Stimulated activated CD4-positive, alpha-beta T cell treated with anti-CD3 and anti-CD28 coated beads, TNF-alpha, amount 100 ng/mL, for 48 hours (primary cell): Measurements from ENCODE around the gene SBDS.
"Not testable (repeated sequence)": the region's sequence is repeated elsewhere in the genome, so short reads cannot be mapped to it uniquely, and the experiment has no call there.

Experiments used
- DNase-seq, 3 donors: peaks; one replicate each; pipeline ENCODE4 v3.0.0-alpha.2; 2020; ENCODE audit warnings: low read depth in 3 of 3

Gene SBDS

DNA sequence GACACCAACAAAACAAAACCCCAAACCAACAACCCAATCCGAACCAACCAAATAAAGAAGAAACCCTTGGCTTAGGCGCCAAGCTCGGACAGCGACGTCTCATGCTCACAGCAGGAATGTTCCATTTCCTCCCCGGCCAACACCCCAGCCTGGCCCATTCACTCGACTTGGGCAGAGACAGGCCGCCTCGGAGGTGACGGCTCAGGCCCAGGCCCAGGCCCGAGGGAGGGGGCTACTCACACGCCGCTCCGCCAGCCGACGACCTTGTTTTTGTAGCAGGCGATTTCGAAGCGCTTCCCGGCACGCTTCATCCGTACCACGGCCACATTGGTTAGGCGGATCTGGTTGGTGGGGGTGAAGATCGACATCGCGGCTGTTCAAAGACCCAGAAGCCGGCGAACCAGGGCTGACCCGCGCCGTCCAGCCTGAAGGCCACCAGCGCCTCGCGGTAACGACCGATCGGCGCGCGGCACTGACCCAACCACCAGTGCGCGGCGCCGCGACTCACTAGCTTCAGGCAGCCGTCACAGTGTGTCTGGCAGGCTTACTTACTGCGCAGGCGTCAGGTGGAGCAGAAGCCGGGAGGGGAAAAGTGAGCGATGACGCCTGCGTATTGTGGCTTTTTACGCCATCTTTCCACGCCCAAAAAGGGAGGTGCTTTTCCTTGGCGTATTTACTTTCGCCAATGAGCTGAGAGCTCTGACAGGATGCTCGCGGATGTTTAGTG, at the start of gene SBDS:
Gene SBDS (minus strand): TSS at position 537 of the 727 bp plus-strand sequence. CDS start 169 bp downstream, at position 368.
- peak; percentile 84 to 91 (median 85) for DNase-seq

DNA sequence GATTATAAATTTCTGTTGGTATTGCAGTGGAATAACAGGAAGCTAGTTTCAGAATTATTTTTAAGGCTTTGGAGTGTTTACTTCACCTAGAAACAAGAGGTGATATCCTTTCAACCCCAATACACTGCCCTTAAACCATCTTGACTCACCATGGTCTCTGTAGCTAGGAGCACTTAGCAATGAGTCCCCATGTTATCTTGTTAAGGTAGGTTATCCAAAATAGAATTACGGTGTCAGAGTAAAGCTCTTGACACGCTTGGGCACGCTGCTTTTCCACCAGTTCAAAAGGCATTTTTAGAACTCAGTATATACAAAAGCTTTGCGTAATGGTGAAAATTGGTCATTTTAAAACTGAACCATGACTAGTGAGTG, 48.2 kb upstream of the SBDS start:
- DNase-seq = not testable (repeated sequence)

DNA sequence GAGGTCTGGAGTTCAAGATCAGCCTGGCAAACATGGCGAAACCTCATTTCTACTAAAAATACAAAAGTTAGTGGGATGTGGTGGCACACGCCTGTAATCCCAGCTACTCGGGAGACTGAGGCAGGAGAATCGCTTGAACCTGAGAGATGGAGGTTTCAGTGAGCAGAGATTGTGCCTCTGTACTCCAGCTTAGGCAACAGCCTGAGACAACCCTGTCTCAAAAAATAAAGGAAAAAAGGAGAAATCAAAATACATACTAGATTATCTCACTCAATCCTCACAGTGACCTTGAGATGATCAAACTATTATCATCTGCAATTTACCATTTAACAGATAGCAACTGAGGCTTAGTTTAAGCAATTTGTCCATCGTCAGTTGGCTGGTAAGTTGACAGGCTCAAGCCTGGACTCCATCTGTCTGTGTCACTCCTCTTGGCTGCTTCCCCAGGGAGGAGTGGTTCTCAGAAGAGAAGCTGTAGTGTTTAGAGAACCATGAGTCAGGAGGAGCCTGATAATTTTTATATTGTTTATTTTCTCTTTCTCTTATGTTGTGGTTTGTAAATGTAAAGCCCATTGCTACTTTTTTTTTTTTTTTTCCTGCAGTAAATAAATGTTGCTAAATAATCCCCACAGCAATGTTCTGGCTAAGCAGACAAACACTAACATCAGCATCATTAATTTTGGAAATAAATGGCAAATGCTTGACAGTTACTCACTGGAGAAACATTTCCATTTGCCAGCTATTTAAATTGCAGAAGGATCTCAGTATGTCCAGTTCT, 47.6 kb upstream of the SBDS start:
- not testable (repeated sequence) for DNase-seq

DNA sequence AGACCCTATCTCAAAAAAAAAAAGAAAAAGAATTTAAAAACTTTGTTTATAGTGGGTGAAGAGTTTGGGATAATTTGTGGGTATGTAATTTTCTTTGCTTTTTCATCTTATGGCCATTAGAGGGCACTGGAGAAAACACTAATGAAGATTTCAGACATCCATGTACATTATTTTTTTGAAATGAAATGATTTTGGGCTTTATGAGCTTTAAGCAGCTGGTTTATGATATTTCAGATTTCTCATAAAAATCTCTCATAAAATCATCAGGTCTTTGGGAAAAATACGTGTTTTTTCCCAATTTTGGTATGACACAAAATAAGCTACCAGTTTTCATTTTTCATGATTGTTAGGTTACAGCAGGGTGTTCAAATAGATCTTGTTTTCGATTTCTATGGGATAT, 45.4 kb upstream of the SBDS start:
- not testable (repeated sequence) for DNase-seq

DNA sequence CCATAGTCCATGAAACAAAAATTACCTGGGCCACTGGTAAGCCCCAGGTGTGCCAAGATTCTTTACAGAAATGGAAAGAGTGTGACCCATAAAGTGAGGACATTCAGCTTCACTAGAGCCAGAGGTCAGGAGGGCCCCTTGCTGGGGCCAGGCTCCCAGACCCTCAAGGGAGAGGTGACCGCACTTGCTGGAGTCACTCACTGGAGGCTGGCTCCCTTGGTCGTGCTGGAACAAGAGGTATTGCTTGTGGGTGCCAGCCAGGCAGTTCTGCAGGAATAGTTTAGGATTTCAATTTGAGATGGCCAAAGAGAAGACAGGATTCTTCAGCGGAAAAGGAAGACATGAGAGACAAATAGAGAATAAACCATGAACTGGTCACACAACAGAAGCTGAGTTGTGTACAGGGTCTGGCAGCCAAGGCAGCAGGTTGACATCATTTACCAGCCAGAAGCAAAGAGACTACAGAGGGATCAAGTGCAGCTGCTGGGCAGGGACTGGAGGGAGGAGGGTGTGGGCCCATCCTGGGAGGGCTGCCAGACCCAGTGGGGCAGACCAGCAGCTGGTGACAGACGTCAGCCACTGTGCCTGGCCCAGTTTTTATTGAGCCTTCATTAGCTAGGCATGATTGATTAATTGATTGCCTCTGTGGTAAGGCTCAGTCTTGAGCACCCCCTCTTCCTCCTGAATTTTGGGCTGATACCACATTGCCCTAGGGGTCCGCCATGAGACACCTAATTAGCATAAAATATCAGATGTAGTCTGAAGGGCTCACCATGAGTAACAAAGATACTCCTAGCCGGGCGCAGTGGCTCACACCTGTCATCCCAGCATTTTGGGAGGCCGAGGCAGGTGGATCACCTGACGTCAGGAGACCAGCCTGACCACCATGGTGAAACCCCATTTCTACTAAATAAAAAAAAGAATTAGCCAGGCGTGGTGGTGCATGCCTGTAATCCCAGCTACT, 41.3 kb upstream of the SBDS start:
- DNase-seq = not testable (repeated sequence)

DNA sequence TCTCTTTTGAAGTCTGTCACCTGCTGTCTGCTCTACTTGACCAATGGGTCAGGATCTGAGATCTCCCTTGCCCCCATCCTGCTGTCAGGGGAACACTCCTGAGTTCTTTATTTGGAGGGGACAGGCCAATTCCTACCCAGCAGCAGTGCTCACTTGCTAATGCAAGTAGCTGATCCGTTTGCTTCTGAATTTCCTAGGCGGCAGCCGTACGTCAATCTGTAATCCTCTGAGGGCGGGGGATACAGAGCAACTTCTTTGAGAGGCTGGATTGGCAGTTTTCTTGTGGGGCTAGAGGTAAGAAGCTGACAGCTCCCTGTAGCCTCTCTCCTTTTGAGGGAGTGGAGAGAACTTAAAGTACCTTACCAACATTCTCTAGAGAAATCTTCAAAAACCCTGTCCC, 37.9 kb upstream of the SBDS start:
- no peak for DNase-seq

DNA sequence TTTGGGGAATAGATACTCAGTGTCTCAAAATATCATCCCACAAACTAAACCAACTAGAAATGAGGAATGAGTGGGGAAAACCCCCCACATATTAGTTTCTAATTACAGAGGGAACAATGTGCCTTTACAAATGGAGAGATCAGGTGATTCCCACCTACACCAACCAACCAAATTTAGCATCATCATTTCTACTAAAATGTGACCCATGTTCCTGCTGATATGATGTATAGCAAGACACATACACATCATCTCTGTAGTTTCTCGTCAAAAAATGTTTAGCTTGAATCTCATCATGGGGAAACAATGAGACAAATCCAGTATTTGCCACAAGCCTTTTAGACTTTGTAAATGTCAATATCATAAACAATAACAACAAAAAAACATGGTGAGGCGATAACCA, 36.3 kb upstream of the SBDS start:
- not testable (repeated sequence) for DNase-seq

DNA sequence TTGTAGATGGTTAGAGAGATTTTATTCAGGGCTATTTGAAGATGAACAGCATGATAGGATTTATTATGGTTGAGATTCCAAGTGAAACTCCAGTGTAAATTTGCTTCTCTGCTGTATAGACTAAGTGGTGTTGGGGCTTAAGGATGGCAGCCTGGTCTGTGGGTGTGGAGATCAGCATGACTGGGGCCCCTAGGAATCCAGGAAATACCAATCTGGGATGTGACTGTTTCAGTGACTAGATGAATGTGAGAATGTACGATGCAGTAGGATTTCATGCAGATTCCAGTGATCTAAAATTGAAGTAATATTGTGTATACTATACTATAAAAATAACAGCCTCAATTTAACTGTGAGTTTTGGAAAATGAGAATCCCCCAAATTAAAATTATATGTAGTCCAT, 30.1 kb upstream of the SBDS start:
- not testable (repeated sequence) for DNase-seq

DNA sequence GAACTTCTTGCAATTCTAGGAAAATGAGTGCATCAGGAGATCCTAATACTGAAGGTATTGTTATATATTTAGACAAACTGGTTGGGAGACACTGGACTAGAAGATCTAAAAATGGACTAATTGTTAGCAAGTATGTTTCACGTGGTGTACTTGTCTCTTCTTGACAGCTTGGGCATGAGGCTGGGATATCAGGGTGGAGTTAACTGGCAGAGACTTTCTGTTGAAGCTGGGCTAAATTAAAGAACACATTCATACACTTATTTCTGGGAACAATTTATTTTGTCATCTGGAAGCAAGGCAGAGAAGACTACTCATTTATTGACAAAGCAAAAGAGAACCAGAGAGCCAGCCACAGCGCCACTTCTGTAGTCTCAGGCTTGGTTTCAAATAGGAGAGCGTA, 27.1 kb upstream of the SBDS start:
- no peak for DNase-seq

DNA sequence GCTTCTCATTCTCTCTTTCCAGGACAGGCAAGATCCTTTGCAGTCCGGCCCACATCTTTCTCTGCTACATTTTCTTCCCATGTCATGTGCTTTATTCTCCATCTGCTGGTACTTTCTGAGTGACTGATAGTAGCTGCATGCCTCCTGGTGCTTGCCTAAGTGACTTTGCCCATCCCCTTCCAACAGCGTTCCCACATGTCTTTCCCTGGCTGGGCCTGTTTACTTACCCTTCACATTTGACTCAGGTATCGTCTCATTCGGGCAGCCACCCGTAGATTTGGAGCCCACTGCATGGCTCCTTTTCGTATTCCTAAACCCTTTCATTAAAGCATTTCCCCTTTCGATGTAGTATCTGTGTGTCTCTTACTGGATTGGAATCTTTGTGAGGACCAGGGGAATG, 25.9 kb upstream of the SBDS start:
- DNase-seq = no peak

DNA sequence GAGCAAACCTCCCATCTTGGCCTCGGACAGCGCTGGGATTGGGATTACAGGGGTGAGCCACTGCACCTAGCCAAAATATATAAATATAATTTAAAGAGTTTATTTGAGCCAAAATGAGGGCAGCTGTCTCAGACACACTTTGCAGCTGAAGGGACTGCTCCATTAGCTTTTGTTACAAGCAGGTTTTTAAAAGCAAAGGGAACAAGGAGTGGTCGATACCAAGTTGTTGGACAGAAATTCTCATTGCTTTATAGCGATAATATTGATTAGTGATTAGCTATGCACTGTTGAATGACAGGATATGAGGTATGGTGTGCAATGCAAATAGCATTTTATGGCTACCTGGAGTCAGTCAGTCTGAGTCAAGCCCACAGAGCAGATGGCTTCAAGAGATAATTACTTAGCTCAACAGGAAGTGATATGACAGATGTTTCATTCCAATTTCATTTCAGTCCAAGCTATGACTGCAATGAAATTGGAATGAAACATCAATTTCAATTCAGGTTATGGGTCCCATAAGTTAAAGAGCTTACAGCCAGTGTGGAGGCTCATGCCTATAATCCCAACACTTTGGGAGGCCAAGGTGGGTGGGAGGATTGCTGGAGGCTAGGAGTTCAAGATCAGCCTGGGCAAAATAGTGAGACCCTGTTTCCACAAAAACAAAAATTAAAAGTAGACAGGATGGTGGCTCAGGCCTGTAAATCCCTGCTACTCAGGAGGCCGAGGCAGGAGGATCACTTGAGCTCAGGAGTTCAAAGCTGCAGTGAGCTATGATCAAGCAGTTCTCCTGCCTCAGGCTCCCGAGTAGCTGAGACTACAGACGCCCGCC, 24.4 kb upstream of the SBDS start:
- DNase-seq = no peak

DNA sequence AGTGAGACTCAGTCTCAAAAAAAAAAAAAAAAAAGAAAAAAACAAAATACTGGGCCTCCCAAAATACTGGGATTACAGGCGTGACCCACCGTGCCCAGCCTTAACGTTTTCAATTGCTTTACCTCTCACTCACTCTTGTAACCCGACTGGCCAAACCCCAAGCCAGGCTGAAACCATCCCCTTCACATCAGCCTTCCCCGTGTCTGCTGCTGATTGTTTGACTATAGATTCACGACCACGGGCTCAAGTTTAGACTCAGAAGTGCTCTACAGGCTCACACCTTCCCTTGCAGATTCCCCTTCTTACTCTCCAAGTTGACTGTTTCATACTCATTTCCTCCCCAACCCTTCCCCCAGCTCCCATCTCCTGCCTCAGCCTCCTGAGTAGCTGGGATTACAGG, 23.6 kb upstream of the SBDS start:
- no peak for DNase-seq

DNA sequence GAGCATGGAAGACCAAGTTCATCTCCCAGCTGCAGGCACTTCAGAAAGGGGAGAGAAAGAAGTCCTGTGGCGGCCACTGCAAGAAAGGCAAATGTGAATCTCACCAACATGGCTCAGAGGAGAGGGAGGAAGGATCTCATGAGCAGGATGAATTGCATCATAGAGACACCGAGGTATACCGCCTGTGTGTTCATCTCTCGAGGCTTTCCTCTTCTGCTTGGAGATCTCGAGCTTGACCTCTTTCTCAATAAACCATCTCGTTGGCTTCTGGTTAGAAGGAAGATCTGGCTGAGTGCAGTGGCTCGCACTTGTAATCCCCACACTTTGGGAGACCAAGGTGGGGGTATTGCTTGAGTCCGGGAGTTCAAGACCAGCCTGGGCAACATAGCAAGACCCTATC, 22.6 kb upstream of the SBDS start:
- not testable (repeated sequence) for DNase-seq

DNA sequence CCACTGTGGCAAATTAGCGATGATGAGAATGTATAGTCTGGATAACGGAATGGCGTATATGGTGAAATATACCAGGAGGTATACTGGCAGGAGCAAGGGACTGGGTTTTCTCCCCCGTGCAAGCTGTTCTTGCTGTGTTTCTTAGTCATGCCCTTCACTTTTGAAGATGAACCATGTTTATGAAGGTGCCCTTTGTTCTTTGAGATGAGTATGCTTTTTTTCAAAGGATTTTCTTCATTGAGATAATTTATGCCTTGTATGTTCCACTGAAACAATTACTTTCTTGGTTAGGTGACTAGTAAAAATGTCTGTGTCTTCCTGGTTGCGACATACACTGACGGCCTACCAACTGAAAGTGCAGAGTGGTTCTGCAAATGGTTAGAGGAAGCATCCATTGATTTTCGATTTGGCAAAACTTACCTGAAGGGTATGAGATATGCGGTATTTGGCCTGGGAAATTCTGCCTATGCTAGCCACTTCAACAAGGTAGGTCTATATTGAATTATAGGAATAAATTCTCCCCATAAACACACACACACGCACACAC, 18.8 kb upstream of the SBDS start:
- DNase-seq = not testable (repeated sequence)

DNA sequence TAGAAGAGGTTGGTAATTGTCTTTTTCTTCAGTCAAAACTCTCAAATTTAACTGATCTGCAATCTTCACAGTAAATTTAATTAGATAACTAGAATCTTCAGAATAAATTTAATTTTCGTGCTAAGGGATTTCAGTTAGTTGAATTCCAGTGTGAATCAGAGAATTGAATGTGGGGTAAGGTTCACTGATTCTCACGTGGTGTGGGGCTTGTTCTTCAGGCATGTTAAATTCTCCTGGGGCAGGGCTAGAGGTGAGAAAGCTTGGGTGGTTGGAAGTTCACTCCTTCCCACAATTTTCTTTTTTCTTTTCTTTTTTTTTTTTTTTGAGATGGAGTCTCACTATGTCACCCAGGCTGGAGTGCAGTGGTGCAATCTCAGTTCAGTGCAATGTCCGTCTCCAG, 14.3 kb upstream of the SBDS start:
- not testable (repeated sequence) for DNase-seq

DNA sequence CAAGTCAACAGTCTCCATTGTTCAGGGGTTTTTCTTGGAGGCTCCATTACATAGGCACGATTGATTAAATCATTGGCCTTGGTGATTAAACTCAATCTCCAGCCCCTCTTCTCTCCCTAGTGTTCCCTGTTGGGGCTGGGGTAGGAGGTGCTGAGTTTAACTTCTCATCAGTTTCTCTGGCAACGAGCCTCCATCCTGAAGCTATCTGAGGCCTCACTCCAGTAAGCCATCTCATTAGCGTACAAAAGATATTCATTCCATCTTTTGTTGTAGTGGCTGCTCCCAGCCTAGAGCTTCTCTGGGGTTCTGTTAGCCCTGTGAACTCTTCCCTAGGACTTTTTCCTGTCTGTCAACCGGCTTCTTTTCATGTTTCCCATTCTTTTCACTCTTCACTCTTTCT, 12.9 kb upstream of the SBDS start:
- no peak for DNase-seq

DNA sequence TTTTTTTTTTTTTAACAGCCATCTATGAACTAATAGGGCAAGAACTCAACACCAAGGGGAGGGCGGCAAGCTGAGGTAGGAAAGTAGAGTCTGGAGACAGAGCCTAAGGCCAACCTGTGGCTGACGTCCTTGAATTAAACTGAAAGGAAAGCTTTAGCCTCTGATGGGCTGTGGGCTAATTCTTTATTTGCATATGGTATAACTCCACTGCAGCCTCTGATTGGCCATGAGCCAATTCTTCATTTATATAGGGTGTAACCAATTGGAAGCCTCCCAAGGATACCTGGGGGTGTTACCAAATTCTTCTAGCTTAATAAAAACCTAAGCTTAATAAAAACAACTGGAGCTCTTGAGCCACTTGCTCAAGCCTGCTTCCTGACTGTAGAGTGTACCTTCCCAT, 11.6 kb upstream of the SBDS start:
- no peak for DNase-seq

DNA sequence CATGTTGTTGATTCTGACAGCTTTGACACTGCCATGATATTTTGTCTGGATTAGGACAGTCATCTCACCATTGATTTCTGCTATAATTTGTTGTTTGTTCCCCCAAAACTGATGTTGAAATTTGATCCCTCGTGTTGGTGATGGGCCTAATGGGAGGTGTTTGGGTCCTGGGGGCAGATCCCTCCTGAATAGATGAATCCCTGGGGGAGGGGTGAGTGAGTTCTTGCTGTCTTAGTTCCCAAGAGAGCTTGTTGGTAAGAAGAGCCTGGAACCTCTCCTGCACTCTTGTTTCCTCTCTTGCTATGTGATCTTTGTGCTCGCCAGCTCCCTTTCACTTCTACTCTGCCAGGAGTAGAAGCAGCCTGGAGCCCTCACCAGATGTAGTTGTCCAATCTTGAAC, 8.8 kb upstream of the SBDS start:
- DNase-seq = not testable (repeated sequence)

DNA sequence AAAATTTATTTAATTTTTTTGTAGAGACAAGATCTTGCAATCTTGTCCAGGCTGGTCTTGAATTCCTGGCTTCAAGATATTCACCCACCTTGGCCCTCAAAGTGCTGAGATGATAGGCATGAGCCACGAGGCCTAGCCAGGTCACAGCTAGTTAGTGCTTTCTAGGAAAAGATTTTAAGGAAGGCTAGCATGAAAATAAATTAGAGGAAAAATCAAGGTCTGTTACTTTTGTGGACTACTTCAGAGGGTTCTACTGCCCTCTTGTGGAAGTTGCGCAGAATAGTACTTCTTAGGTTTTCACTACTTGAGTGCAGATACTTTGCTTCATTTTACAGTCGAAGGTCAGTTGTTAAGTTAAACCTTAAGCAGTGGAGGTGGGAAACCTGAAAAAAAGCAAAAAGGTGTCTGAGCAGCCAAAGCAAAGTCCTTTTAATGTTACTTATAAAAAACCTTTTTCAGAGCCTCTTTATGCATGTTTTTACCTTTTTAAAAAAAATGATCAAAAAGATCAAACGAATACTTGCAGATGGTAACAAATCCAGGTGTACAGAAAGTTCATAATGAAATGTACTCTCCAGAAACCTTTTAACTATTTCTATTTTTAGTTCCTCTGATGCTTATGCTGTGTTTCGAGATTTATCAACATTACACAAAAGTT, 5.3 kb upstream of the SBDS start:
- not testable (repeated sequence) for DNase-seq

DNA sequence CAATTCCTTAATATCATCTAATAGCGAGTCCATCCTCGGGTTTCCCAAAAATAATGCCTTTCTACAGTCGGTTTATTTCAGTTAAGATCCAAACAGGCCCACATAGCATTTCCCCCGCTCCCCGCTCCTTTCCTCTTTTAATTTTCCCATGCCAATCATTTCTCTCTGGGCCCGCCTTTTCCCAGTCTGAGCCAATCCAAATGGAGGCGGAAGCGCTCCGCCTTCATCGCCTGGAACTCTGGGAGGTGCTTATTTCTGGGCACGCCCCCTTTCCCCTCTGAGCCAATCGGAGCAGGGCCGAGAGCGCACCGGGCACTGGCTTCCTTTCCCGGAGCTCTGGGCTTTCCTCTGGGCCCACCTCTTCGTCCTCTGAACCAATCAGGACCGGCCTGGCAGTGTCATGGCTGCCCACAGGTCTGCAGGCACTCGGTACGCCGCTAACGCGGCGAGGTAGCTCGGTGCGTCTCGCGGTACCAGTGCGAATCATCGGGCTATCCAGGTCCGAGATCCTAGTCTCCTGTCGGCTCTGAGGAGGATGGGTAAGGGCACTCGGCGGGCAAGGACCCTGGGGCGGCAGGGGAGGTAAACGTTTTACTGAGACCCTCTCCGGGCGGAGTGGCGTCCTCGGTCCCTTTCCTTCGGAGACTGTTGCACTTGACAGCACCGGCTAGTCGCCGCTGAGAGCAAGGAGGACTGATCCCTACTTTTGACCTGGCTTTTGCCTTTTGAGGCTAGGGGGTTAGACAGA, 1.2 kb upstream of the SBDS start, which contains the start of gene TYW1:
Gene TYW1 (plus strand): TSS at position 390 of the 748 bp plus-strand sequence. CDS start 146 bp downstream, at position 536.
- peak; percentile 95 to 98 (median 97) for DNase-seq
